GM18526 (cell line): Measurements from ENCODE around the gene ABCA5.

Experiments used
- POLR2A ChIP-seq: IDR thresholded peaks from 3 replicates; pipeline ENCODE4 v1.6.1; 2011; ENCODE audit not compliant: insufficient read length; ENCODE audit errors: extremely low read depth

Gene ABCA5

GRCh38 chr17:69327060-69327831 is at the start of gene ABCA5:
Gene ABCA5 (minus strand): TSS chr17:69327133. CDS start chr17:69314415, 12,718 bp downstream.
- TF ChIP-seq POLR2A: peak; percentile 94

DNA sequence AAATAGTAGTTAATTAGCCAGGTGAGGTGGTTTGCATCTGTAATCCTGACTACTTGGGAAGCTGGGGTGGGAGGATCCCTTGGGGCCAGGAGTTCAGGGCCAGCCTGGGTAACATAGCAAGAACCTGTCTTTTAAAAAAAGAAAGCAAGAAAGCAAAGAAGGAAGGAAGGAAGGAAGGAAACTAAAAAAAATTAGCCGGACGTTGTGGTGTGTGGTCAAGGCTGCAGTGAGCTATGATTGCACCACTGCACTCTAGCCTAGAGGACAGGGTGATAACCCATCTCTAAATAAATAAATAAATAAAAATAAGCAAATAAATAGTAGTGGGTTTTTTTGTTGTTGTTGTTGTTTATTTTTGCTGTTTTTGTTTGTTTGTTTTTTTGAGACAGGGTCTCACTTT is 48.3 kb upstream of the ABCA5 start:
- no peak for TF ChIP-seq POLR2A

- TF ChIP-seq POLR2A: no peak
Observed at GRCh38 chr17:69373069-69373468, 46.1 kb upstream of the ABCA5 start.

GRCh38 chr17:69367298-69367697 is 40.4 kb upstream of the ABCA5 start:
- TF ChIP-seq POLR2A: no peak

- TF ChIP-seq POLR2A: no peak
Observed at GRCh38 chr17:69363488-69364210, 36.7 kb upstream of the ABCA5 start.

GRCh38 chr17:69361156-69361555 is 34.2 kb upstream of the ABCA5 start:
- TF ChIP-seq POLR2A: no peak

GRCh38 chr17:69358688-69359596 is 32.0 kb upstream of the ABCA5 start:
- no peak for TF ChIP-seq POLR2A

GRCh38 chr17:69357701-69358100 is 30.8 kb upstream of the ABCA5 start:
- TF ChIP-seq POLR2A: no peak

DNA sequence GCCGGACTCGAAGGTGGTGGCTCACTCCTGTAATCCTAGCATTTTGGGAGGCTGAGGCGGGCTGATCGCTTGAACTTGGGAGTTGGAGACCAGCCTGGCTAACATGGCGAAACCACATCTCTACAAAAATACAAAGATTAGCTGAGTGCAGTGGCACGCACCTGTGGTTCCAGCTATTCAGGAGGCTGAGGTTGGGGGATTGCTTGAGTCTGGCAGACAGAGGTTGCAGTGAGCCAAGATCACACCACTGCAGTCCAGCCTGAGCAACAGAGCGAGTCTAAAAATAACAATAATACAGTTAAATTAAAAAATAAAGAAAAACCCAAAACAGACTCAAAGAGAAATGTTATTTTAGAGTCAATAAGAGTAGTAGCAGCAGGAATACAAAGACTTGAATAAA is 29.7 kb upstream of the ABCA5 start:
- TF ChIP-seq POLR2A: no peak

DNA sequence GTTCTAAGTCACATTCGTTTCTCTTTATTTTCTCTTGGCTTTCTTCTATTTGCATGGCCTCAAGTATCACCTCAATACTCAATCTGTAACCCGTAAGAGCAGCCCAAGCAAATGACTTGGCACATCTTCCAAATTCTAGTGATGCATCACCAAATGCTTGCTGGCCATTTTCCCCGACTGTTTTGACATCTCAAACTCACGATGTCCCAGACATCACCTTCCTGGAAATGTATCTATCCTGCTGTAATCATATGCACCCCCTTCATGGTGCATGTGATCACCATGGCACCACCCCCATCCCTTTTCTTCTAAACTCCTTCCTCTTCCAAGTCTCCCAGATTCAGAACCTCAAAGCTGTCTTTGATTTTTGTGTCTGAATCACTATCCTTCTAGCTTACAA is 24.0 kb upstream of the ABCA5 start:
- TF ChIP-seq POLR2A: no peak

- no peak for TF ChIP-seq POLR2A
Observed at GRCh38 chr17:69348429-69348828, 21.5 kb upstream of the ABCA5 start.

DNA sequence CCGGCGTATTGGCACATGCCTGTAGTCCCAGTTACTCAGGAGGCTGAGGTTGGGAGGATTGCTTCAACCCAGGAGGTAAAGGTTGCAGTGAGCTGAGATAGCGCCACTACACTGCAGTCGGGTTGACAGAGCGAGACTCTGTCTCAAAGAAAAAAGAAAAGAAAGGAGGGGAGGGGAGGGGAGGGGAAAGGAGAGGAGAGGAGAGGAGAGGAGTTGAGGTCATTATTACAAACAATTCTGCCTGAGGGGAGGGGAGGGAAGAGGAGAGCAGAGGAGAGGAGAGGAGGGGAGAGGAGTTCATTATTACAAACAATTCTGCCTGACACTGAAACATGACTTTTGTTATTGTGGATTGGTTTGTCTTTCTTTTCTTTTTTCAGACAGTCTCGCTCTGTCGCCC is 19.8 kb upstream of the ABCA5 start:
- no peak for TF ChIP-seq POLR2A

DNA sequence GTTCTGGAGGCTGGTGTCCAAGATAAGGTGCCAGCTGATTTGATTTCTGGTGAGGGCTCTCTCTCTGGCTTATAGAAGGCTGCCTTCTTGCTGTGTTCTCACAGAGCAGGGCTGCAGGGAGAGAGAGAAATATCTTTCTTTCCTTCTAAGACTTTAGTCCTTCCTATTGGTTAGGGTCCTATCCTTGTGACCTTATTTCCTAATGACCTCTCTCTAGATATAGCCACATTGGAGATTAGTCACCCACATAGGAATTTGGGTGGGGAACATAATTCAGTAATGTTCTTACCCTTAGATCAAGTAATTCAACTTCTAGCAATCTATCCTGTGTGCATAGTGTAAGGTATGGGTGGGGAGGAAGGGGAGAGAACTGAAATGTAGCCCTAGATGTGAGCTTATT is 18.0 kb upstream of the ABCA5 start:
- no peak for TF ChIP-seq POLR2A

GRCh38 chr17:69342896-69343644 is 16.1 kb upstream of the ABCA5 start:
- no peak for TF ChIP-seq POLR2A

- no peak for TF ChIP-seq POLR2A
Observed at GRCh38 chr17:69339937-69340336, 13.0 kb upstream of the ABCA5 start.
